Stimulated activated naive CD4-positive, alpha-beta T cell (primary cell): ENCODE data around the gene PDIA4.
A peak's percentile ranks its signal among the peaks of the same experiment; 100 is the strongest.
"Not testable (repeated sequence)": the region's sequence is repeated elsewhere in the genome, so short reads cannot be mapped to it uniquely, and the experiment has no call there.

Experiments
- DNase-seq, 6 experiments: peaks; one replicate each; lab custom pipeline; 2025; lab: John Stamatoyannopoulos, UW

PDIA4 gene

GRCh38 chr7:149031353-149031910, 3.1 kb upstream of the PDIA4 start:
- DNase-seq = no peak

- not testable (repeated sequence) for DNase-seq
Observed at GRCh38 chr7:149030439-149030838, 2.1 kb upstream of the PDIA4 start.

GRCh38 chr7:149027611-149028345, 527 bp downstream of the PDIA4 start:
- DNase-seq = no peak

- DNase-seq = no peak
Observed at GRCh38 chr7:149027055-149027454, 1.2 kb downstream of the PDIA4 start.

- no peak for DNase-seq
Observed at GRCh38 chr7:149023662-149024061, 4.6 kb downstream of the PDIA4 start.

GRCh38 chr7:149022756-149023360, 5.4 kb downstream of the PDIA4 start:
- no peak for DNase-seq

GRCh38 chr7:149021725-149022062, 6.6 kb downstream of the PDIA4 start:
- no peak for DNase-seq

- DNase-seq = no peak
Observed at GRCh38 chr7:149020483-149020882, 7.8 kb downstream of the PDIA4 start.

GRCh38 chr7:149016876-149017275, 11.4 kb downstream of the PDIA4 start:
- no peak for DNase-seq

GRCh38 chr7:149014309-149014708, 14.0 kb downstream of the PDIA4 start:
- DNase-seq = no peak

GRCh38 chr7:149013876-149014275, 14.4 kb downstream of the PDIA4 start:
- no peak for DNase-seq

GRCh38 chr7:149012730-149013129, 15.6 kb downstream of the PDIA4 start:
- DNase-seq = not testable (repeated sequence)

GRCh38 chr7:149011491-149011890, 16.8 kb downstream of the PDIA4 start:
- no peak for DNase-seq

- DNase-seq = no peak
Observed at GRCh38 chr7:149010451-149010850, 17.9 kb downstream of the PDIA4 start.

- no peak for DNase-seq
Observed at GRCh38 chr7:149009527-149009926, 18.8 kb downstream of the PDIA4 start.

GRCh38 chr7:149007611-149008010, 20.7 kb downstream of the PDIA4 start:
- peak in 1 of 6 experiments; percentile 6 for DNase-seq

GRCh38 chr7:149007146-149007545, 21.2 kb downstream of the PDIA4 start:
- no peak for DNase-seq

GRCh38 chr7:149006345-149006725, 22.0 kb downstream of the PDIA4 start:
- peak in 1 of 6 experiments; percentile 29 for DNase-seq

GRCh38 chr7:149005427-149006344, 22.6 kb downstream of the PDIA4 start:
- DNase-seq = peak; percentile 55 to 85 (median 74)

- DNase-seq = no peak
Observed at GRCh38 chr7:149004405-149005370, 23.6 kb downstream of the PDIA4 start.
